GM23338 (cell line): ENCODE data around the gene TRAF1. TPM values are rescaled to one million over a fixed set of nuclear protein-coding genes. Genes with fewer than 3 reads are reported as not detected.

Experiments
- ATAC-seq: fragments of 200-7000 bp; cut with Tn5 transposase; 3 replicates; pipeline ENCODE4 v1.9.1; 2020
- DNase-seq: peaks from one replicate; pipeline ENCODE4 v3.0.0-alpha.2; 2015; ENCODE audit warnings: low spot score
- H2AFZ ChIP-seq: fragments of 200-600 bp; sonication (generic); 2 replicates; pipeline ENCODE4 v1.8.0; 2016; ENCODE audit warnings: antibody characterized with exemption, mild to moderate bottlenecking, moderate library complexity
- H3F3A ChIP-seq: fragments of 200-600 bp; sonication (generic); replicated peaks from 2 replicates; pipeline ENCODE4 v1.8.0; 2017; ENCODE audit warnings: antibody characterized with exemption, mixed run types, low read depth
- H3K27ac ChIP-seq: fragments of 200-600 bp; sonication (generic); 2 replicates; pipeline ENCODE4 v1.6.1; 2016; ENCODE audit warnings: low read depth
- H3K27me3 ChIP-seq: fragments of 200-600 bp; sonication (generic); 2 replicates; pipeline ENCODE4 v1.8.0; 2016; ENCODE audit warnings: mild to moderate bottlenecking, mixed run types, moderate library complexity; ENCODE audit not compliant: insufficient read depth
- H3K36me3 ChIP-seq: fragments of 200-600 bp; sonication (generic); 2 replicates; pipeline ENCODE4 v1.8.0; 2016; ENCODE audit warnings: mild to moderate bottlenecking; ENCODE audit not compliant: insufficient read depth
- H3K4me1 ChIP-seq: fragments of 200-600 bp; sonication (generic); 2 replicates; pipeline ENCODE4 v1.8.0; 2016; ENCODE audit warnings: mild to moderate bottlenecking, moderate library complexity; ENCODE audit not compliant: insufficient read depth
- H3K4me2 ChIP-seq: fragments of 200-600 bp; sonication (generic); 2 replicates; pipeline ENCODE4 v1.7.1; 2017; ENCODE audit warnings: mixed run types
- H3K4me3 ChIP-seq: fragments of 200-600 bp; sonication (generic); 2 replicates; pipeline ENCODE4 v1.6.1; 2016; ENCODE audit warnings: mixed run types
- H3K79me2 ChIP-seq: fragments of 200-600 bp; sonication (generic); replicated peaks from 2 replicates; pipeline ENCODE4 v1.8.0; 2017; ENCODE audit warnings: mild to moderate bottlenecking; ENCODE audit not compliant: insufficient read depth
- H3K9me2 ChIP-seq: fragments of 200-600 bp; sonication (generic); 2 replicates; pipeline ENCODE4 v1.8.0; 2017; ENCODE audit not compliant: insufficient read depth
- H4K20me1 ChIP-seq: fragments of 200-600 bp; sonication (generic); replicated peaks from 2 replicates; pipeline ENCODE4 v1.8.0; 2017; ENCODE audit warnings: mild to moderate bottlenecking; ENCODE audit not compliant: insufficient read depth
- H3K27ac Mint-ChIP-seq: 2 replicates; pipeline ENCODE4 v1.8.0; 2020; ENCODE audit warnings: inconsistent platforms, mild to moderate bottlenecking, moderate library complexity, mixed read lengths
- H3K27me3 Mint-ChIP-seq: 3 replicates; pipeline ENCODE4 v1.8.0; 2022; ENCODE audit warnings: low read depth, mild to moderate bottlenecking, moderate library complexity, mixed read lengths, inconsistent platforms; ENCODE audit not compliant: insufficient read depth, poor library complexity
- H3K36me3 Mint-ChIP-seq: 3 replicates; pipeline ENCODE4 v1.8.0; 2021; ENCODE audit warnings: low read depth, mild to moderate bottlenecking, inconsistent platforms, moderate library complexity, mixed read lengths
- H3K4me1 Mint-ChIP-seq: 3 replicates; pipeline ENCODE4 v1.8.0; 2020; ENCODE audit warnings: mild to moderate bottlenecking, inconsistent platforms, mixed read lengths
- H3K4me3 Mint-ChIP-seq: 3 replicates; pipeline ENCODE4 v1.8.0; 2021; ENCODE audit warnings: moderate library complexity, mild to moderate bottlenecking, inconsistent platforms, mixed read lengths
- H3K9me3 Mint-ChIP-seq: 3 replicates; pipeline ENCODE4 v1.8.0; 2020; ENCODE audit warnings: moderate library complexity, mild to moderate bottlenecking, inconsistent platforms, mixed read lengths
- CREB1 ChIP-seq: fragments of 250-450 bp; sonication (Bioruptor Pico); IDR thresholded peaks from 2 replicates; pipeline ENCODE4 v1.5.0; 2020; ENCODE audit warnings: low read depth, mild to moderate bottlenecking, moderate library complexity
- EZH2 ChIP-seq: fragments of 200-600 bp; sonication (generic); IDR thresholded peaks from one replicate; pipeline ENCODE4 v1.8.0; 2017; ENCODE audit warnings: antibody characterized with exemption, mild to moderate bottlenecking, low read depth; ENCODE audit not compliant: unreplicated experiment
- JUNB ChIP-seq: IDR thresholded peaks from one replicate; pipeline ENCODE4 v1.6.1; 2016; ENCODE audit warnings: antibody characterized with exemption; ENCODE audit not compliant: unreplicated experiment
- NANOG ChIP-seq: IDR thresholded peaks from 2 replicates; pipeline ENCODE4 v1.6.1; 2016; ENCODE audit warnings: antibody characterized with exemption, borderline replicate concordance
- POLR2AphosphoS5 ChIP-seq: IDR thresholded peaks from 2 replicates; pipeline ENCODE4 v1.6.1; 2016; ENCODE audit warnings: antibody characterized with exemption, low read depth
- STAT1 ChIP-seq: IDR thresholded peaks from one replicate; pipeline ENCODE4 v1.6.1; 2016; ENCODE audit warnings: antibody characterized with exemption; ENCODE audit not compliant: unreplicated experiment
- ZNF114 ChIP-seq: fragments of 250-450 bp; sonication (Bioruptor Pico); IDR thresholded peaks from 2 replicates; pipeline ENCODE4 v1.5.0; 2020; ENCODE audit warnings: mild to moderate bottlenecking, moderate library complexity
- ZNF331 ChIP-seq: fragments of 250-450 bp; sonication (Bioruptor Pico); IDR thresholded peaks from 2 replicates; pipeline ENCODE4 v1.5.0; 2020; ENCODE audit warnings: low read depth, mild to moderate bottlenecking, moderate library complexity
- polyA plus RNA-seq: library from polyadenylated mRNA; unstranded; fragments of >200 nt; fragmentation: Nextera tagmentation; extraction: Ambion mirVana; gene quantifications from 2 replicates; pipeline ENCODE4 v1.2.1, GENCODE V29; 2016
- total RNA-seq: library from RNA; depleted of rRNA; stranded (reverse); fragments of >200 nt; shearing (Covaris generic); gene quantifications from 2 replicates; pipeline ENCODE4 v1.2.3, GENCODE V29; 2014
- TF ChIP-seq, protein P1 (sequence below): IDR thresholded peaks from one replicate; pipeline ENCODE4 v1.6.1; 2018; ENCODE audit warnings: antibody characterized with exemption; ENCODE audit not compliant: unreplicated experiment
- TF ChIP-seq, protein P2 (sequence below): IDR thresholded peaks from 2 replicates; pipeline ENCODE4 v1.6.1; 2016; ENCODE audit warnings: antibody characterized with exemption
- TF ChIP-seq, protein P3 (sequence below): fragments of 250-450 bp; sonication (Bioruptor Pico); IDR thresholded peaks from 2 replicates; pipeline ENCODE4 v1.5.0; 2020; ENCODE audit warnings: mild to moderate bottlenecking, moderate library complexity
- TF ChIP-seq, protein P4 (sequence below), 2 experiments: fragments of 200-600 bp in 1 of 2; sonication (generic) in 1 of 2; conservative IDR thresholded peaks; 2 replicates each; pipeline versions ENCODE4 v1.5.1 to v1.6.1; 2016 to 2017; ENCODE audit warnings: antibody characterized with exemption in 2 of 2, low read depth in 2 of 2, mild to moderate bottlenecking in 2 of 2, moderate library complexity in 1 of 2

TRAF1 gene
- total and polyA plus RNA-seq, 2 experiments from 2014 or later = 0.39 to 1.4 TPM

DNA sequence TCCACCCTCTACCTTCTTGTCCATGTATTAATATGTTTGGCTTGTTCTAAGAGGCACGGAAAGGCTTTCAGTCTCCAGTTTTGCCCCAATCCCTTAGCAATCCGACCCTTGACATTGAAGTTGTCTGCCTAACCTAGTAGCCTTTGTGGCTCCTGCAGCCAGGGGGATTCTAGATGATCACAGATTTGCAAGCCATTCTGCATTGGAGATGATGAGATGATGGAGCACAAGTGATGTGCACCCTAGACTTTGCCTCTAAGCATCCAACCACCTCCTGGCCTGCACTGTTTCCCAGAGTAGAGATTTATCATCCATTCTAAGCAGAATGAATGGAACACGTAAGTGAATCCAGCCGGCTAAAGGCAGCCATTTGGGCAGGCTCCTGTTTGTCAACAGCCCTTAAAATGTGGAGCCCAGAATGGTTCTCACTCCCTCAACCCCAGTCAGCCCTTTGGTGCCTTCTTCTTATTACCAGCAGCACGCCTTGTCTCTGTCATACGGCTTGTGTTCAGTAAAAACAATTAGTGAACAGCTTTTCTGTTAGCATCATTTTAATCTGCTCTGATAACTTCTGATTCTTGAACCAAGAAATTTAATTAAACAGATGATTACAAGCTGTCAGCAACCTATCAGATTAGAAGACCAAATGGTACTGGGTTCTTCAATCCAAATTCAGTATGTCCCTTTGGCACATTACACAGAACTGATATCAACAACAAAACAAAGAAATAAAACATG, 5.7 kb upstream of the TRAF1 start:
- no peak overlapping the region for H3K27ac ChIP-seq
- TF ChIP-seq ZNF331 (CRISPR knock-in tag) (no peak), CREB1 (CRISPR knock-in tag) (no peak), NANOG (no peak), JUNB (no peak), POLR2AphosphoS5 (no peak), EZH2 (no peak), ZNF114 (CRISPR knock-in tag) (no peak), STAT1 (no peak)
- TF ChIP-seq, protein P1, sequence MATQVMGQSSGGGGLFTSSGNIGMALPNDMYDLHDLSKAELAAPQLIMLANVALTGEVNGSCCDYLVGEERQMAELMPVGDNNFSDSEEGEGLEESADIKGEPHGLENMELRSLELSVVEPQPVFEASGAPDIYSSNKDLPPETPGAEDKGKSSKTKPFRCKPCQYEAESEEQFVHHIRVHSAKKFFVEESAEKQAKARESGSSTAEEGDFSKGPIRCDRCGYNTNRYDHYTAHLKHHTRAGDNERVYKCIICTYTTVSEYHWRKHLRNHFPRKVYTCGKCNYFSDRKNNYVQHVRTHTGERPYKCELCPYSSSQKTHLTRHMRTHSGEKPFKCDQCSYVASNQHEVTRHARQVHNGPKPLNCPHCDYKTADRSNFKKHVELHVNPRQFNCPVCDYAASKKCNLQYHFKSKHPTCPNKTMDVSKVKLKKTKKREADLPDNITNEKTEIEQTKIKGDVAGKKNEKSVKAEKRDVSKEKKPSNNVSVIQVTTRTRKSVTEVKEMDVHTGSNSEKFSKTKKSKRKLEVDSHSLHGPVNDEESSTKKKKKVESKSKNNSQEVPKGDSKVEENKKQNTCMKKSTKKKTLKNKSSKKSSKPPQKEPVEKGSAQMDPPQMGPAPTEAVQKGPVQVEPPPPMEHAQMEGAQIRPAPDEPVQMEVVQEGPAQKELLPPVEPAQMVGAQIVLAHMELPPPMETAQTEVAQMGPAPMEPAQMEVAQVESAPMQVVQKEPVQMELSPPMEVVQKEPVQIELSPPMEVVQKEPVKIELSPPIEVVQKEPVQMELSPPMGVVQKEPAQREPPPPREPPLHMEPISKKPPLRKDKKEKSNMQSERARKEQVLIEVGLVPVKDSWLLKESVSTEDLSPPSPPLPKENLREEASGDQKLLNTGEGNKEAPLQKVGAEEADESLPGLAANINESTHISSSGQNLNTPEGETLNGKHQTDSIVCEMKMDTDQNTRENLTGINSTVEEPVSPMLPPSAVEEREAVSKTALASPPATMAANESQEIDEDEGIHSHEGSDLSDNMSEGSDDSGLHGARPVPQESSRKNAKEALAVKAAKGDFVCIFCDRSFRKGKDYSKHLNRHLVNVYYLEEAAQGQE = no peak
- TF ChIP-seq, protein P2, sequence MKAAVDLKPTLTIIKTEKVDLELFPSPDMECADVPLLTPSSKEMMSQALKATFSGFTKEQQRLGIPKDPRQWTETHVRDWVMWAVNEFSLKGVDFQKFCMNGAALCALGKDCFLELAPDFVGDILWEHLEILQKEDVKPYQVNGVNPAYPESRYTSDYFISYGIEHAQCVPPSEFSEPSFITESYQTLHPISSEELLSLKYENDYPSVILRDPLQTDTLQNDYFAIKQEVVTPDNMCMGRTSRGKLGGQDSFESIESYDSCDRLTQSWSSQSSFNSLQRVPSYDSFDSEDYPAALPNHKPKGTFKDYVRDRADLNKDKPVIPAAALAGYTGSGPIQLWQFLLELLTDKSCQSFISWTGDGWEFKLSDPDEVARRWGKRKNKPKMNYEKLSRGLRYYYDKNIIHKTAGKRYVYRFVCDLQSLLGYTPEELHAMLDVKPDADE = no peak
- TF ChIP-seq, protein P3, sequence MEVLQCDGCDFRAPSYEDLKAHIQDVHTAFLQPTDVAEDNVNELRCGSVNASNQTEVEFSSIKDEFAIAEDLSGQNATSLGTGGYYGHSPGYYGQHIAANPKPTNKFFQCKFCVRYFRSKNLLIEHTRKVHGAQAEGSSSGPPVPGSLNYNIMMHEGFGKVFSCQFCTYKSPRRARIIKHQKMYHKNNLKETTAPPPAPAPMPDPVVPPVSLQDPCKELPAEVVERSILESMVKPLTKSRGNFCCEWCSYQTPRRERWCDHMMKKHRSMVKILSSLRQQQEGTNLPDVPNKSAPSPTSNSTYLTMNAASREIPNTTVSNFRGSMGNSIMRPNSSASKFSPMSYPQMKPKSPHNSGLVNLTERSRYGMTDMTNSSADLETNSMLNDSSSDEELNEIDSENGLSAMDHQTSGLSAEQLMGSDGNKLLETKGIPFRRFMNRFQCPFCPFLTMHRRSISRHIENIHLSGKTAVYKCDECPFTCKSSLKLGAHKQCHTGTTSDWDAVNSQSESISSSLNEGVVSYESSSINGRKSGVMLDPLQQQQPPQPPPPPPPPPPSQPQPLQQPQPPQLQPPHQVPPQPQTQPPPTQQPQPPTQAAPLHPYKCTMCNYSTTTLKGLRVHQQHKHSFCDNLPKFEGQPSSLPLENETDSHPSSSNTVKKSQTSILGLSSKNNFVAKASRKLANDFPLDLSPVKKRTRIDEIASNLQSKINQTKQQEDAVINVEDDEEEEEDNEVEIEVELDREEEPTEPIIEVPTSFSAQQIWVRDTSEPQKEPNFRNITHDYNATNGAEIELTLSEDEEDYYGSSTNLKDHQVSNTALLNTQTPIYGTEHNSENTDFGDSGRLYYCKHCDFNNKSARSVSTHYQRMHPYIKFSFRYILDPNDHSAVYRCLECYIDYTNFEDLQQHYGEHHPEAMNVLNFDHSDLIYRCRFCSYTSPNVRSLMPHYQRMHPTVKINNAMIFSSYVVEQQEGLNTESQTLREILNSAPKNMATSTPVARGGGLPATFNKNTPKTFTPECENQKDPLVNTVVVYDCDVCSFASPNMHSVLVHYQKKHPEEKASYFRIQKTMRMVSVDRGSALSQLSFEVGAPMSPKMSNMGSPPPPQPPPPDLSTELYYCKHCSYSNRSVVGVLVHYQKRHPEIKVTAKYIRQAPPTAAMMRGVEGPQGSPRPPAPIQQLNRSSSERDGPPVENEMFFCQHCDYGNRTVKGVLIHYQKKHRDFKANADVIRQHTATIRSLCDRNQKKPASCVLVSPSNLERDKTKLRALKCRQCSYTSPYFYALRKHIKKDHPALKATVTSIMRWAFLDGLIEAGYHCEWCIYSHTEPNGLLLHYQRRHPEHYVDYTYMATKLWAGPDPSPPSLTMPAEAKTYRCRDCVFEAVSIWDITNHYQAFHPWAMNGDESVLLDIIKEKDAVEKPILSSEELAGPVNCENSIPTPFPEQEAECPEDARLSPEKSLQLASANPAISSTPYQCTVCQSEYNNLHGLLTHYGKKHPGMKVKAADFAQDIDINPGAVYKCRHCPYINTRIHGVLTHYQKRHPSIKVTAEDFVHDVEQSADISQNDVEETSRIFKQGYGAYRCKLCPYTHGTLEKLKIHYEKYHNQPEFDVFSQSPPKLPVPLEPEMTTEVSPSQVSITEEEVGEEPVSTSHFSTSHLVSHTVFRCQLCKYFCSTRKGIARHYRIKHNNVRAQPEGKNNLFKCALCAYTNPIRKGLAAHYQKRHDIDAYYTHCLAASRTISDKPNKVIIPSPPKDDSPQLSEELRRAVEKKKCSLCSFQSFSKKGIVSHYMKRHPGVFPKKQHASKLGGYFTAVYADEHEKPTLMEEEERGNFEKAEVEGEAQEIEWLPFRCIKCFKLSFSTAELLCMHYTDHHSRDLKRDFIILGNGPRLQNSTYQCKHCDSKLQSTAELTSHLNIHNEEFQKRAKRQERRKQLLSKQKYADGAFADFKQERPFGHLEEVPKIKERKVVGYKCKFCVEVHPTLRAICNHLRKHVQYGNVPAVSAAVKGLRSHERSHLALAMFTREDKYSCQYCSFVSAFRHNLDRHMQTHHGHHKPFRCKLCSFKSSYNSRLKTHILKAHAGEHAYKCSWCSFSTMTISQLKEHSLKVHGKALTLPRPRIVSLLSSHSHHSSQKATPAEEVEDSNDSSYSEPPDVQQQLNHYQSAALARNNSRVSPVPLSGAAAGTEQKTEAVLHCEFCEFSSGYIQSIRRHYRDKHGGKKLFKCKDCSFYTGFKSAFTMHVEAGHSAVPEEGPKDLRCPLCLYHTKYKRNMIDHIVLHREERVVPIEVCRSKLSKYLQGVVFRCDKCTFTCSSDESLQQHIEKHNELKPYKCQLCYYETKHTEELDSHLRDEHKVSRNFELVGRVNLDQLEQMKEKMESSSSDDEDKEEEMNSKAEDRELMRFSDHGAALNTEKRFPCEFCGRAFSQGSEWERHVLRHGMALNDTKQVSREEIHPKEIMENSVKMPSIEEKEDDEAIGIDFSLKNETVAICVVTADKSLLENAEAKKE (CRISPR knock-in tag) = no peak
- TF ChIP-seq, protein P4, sequence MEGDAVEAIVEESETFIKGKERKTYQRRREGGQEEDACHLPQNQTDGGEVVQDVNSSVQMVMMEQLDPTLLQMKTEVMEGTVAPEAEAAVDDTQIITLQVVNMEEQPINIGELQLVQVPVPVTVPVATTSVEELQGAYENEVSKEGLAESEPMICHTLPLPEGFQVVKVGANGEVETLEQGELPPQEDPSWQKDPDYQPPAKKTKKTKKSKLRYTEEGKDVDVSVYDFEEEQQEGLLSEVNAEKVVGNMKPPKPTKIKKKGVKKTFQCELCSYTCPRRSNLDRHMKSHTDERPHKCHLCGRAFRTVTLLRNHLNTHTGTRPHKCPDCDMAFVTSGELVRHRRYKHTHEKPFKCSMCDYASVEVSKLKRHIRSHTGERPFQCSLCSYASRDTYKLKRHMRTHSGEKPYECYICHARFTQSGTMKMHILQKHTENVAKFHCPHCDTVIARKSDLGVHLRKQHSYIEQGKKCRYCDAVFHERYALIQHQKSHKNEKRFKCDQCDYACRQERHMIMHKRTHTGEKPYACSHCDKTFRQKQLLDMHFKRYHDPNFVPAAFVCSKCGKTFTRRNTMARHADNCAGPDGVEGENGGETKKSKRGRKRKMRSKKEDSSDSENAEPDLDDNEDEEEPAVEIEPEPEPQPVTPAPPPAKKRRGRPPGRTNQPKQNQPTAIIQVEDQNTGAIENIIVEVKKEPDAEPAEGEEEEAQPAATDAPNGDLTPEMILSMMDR (conservative IDR thresholded peaks at IDR 0.05; ENCODE audit: low read depth in 2 of 2) = no peak
- H3K36me3 Mint-ChIP-seq = no peaks in the 10 kb centered on the region
- no peak for DNase-seq
- H3F3A ChIP-seq = peaks cover 12% of the 10 kb centered on the region; the same call in 1 of the 2 replicates
- H3K9me3 Mint-ChIP-seq = no peaks in the 10 kb centered on the region
- H2AFZ ChIP-seq = no peak overlapping the region
- no peak overlapping the region for H3K4me3 Mint-ChIP-seq
- no peaks in the 10 kb centered on the region for H3K79me2 ChIP-seq
- H3K36me3 ChIP-seq = no peaks in the 10 kb centered on the region
- H3K4me1 Mint-ChIP-seq = peaks cover 13% of the 10 kb centered on the region
- no peaks in the 10 kb centered on the region for H4K20me1 ChIP-seq
- no peak for ATAC-seq
- peaks cover 9% of the 10 kb centered on the region; the same call in 1 of the 2 replicates for H3K27me3 ChIP-seq
- no peaks in the 10 kb centered on the region for H3K9me2 ChIP-seq
- H3K4me1 ChIP-seq = peaks cover 16% of the 10 kb centered on the region
- no peak overlapping the region for H3K27ac Mint-ChIP-seq
- no peak overlapping the region for H3K4me3 ChIP-seq
- H3K27me3 Mint-ChIP-seq = peaks cover 13% of the 10 kb centered on the region
- no peak overlapping the region for H3K4me2 ChIP-seq
